Panc1 (cell line): ENCODE measurements around the gene GH2. TPM values are rescaled to one million over a fixed set of nuclear protein-coding genes. Genes with fewer than 3 reads are reported as not detected.
A peak's percentile ranks its signal among the peaks of the same experiment; 100 is the strongest.

Source experiments
- ATAC-seq: fragments of 200-7000 bp; cut with Tn5 transposase; 2 replicates; pipeline ENCODE4 v1.9.1; 2020; ENCODE audit warnings: mild to moderate bottlenecking, moderate library complexity
- BruUV-seq: library from RNA; stranded (reverse); fragments of 400-500 nt; replicated peaks from 2 replicates; lab custom pipeline; 2021; lab: Mats Ljungman, UMichigan
- CTCF ChIA-PET: fragments of 300-600 bp; sonication (Branson Sonifier 250); formaldehyde crosslinking; loops from one replicate; lab custom pipeline; 2022; ENCODE audit warnings: antibody characterized with exemption; lab: Charles Lee
- POLR2A ChIA-PET: fragments of 300-600 bp; sonication (Branson Sonifier 250); formaldehyde crosslinking; loops from one replicate; lab custom pipeline; 2022; ENCODE audit warnings: antibody characterized with exemption; lab: Charles Lee
- DNase-seq: peaks from one replicate; pipeline ENCODE4 v3.0.0-alpha.2; 2010; ENCODE audit warnings: low read depth, low spot score
- H3K27ac ChIP-seq: 2 replicates; pipeline ENCODE4 v1.5.1; 2011; ENCODE audit warnings: mild to moderate bottlenecking, low read length, inconsistent platforms
- H3K27me3 ChIP-seq: fragments of 200-500 bp; sonication (Bioruptor generic); 2 replicates; pipeline ENCODE4 v1.6.0; 2014; ENCODE audit warnings: low read length, inconsistent platforms; ENCODE audit not compliant: control insufficient read depth, insufficient read depth
- H3K36me3 ChIP-seq: fragments of 200-500 bp; sonication (Bioruptor generic); 2 replicates; pipeline ENCODE4 v1.5.1; 2014; ENCODE audit warnings: inconsistent platforms, mild to moderate bottlenecking, low read length, moderate library complexity; ENCODE audit not compliant: control insufficient read depth, insufficient read depth
- H3K4me1 ChIP-seq: 2 replicates; pipeline ENCODE4 v1.5.1; 2011; ENCODE audit warnings: inconsistent platforms, mild to moderate bottlenecking, low read length, moderate library complexity; ENCODE audit not compliant: control insufficient read depth, insufficient read depth
- H3K4me3 ChIP-seq, 2 experiments: 2 replicates each; pipeline ENCODE4 v1.5.1; 2011 to 2012; ENCODE audit warnings: low read depth in 2 of 2, low read length in 2 of 2, mild to moderate bottlenecking in 2 of 2, inconsistent platforms in 1 of 2, moderate library complexity in 1 of 2
- H3K9me3 ChIP-seq: fragments of 200-500 bp; sonication (Bioruptor generic); 2 replicates; pipeline ENCODE4 v1.5.1; 2014; ENCODE audit warnings: low read depth, mild to moderate bottlenecking, inconsistent platforms, low read length, moderate library complexity; ENCODE audit not compliant: control insufficient read depth, insufficient read depth
- CTCF ChIP-seq: fragments of 450-650 bp; IDR thresholded peaks from 2 replicates; pipeline ENCODE4 v1.5.1; 2017; ENCODE audit warnings: mild to moderate bottlenecking
- POLR2AphosphoS5 ChIP-seq: IDR thresholded peaks from 2 replicates; pipeline ENCODE4 v1.6.1; 2012; ENCODE audit warnings: mild to moderate bottlenecking, low read depth, low read length, moderate library complexity
- SIN3A ChIP-seq: IDR thresholded peaks from 2 replicates; pipeline ENCODE4 v1.6.1; 2012; ENCODE audit warnings: low read depth, mild to moderate bottlenecking, low read length, moderate library complexity, borderline replicate concordance; ENCODE audit not compliant: insufficient read depth
- TCF7L2 ChIP-seq: IDR thresholded peaks from 2 replicates; pipeline ENCODE4 v1.6.1; 2011; ENCODE audit warnings: mild to moderate bottlenecking, low read depth, low read length, inconsistent platforms
- in situ Hi-C: cut with HindIII; loops from 2 replicates; pipeline ENCODE4 v1.10.0; 2016; ENCODE audit warnings: low sequenced_read_pairs, low pct_unique_long_range_greater_than_20kb
- intact Hi-C: fragments of 100-400 bp; cut with micrococcal nuclease; formaldehyde crosslinking; loops from one replicate; pipeline ENCODE4 v1.10.0; 2022; ENCODE audit not compliant: unreplicated experiment
- total RNA-seq: library from RNA; stranded (reverse); gene quantifications from one replicate; pipeline ENCODE4 v1.2.1, GENCODE V29; 2021; ENCODE audit not compliant: unreplicated experiment
- TF ChIP-seq, protein P1 (sequence below), 2 experiments: IDR thresholded peaks; 2 replicates each; pipeline ENCODE4 v1.6.1; 2011 to 2012; ENCODE audit warnings: low read depth in 2 of 2, control low read depth in 1 of 2, low read length in 1 of 2, mild to moderate bottlenecking in 1 of 2, moderate library complexity in 1 of 2; ENCODE audit not compliant: insufficient read depth in 1 of 2

Gene GH2
- total RNA-seq, 1 experiment from 2014 or later = not detected

GRCh38 chr17:63831505-63831904 is 50.2 kb downstream of the GH2 start:
- Histone ChIP-seq H3K27me3 (no peaks in the 10 kb centered on the region), H3K27ac (no peak overlapping the region), H3K36me3 (peaks cover 31% of the 10 kb centered on the region), H3K9me3 (no peaks in the 10 kb centered on the region), H3K4me1 (peaks cover 13% of the 10 kb centered on the region), H3K4me3 (no peak overlapping the region)
- no TSS peak for BruUV-seq
- POLR2A ChIA-PET = no interaction called here
- no peak for TF ChIP-seq CTCF
- no peak for TF ChIP-seq TCF7L2
- TF ChIP-seq, protein P1, sequence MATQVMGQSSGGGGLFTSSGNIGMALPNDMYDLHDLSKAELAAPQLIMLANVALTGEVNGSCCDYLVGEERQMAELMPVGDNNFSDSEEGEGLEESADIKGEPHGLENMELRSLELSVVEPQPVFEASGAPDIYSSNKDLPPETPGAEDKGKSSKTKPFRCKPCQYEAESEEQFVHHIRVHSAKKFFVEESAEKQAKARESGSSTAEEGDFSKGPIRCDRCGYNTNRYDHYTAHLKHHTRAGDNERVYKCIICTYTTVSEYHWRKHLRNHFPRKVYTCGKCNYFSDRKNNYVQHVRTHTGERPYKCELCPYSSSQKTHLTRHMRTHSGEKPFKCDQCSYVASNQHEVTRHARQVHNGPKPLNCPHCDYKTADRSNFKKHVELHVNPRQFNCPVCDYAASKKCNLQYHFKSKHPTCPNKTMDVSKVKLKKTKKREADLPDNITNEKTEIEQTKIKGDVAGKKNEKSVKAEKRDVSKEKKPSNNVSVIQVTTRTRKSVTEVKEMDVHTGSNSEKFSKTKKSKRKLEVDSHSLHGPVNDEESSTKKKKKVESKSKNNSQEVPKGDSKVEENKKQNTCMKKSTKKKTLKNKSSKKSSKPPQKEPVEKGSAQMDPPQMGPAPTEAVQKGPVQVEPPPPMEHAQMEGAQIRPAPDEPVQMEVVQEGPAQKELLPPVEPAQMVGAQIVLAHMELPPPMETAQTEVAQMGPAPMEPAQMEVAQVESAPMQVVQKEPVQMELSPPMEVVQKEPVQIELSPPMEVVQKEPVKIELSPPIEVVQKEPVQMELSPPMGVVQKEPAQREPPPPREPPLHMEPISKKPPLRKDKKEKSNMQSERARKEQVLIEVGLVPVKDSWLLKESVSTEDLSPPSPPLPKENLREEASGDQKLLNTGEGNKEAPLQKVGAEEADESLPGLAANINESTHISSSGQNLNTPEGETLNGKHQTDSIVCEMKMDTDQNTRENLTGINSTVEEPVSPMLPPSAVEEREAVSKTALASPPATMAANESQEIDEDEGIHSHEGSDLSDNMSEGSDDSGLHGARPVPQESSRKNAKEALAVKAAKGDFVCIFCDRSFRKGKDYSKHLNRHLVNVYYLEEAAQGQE (IDR thresholded peaks at IDR 0.05; ENCODE audit: insufficient read depth in 1 of 2, low read depth in 2 of 2, low read length in 1 of 2) = no peak
- TF ChIP-seq POLR2AphosphoS5 = no peak
- no peak for TF ChIP-seq SIN3A
- no peak for DNase-seq
- ATAC-seq = no peak
- in situ Hi-C loops (no loop called here), intact Hi-C loops (no loop called here)
- CTCF ChIA-PET = no interaction called here

DNA sequence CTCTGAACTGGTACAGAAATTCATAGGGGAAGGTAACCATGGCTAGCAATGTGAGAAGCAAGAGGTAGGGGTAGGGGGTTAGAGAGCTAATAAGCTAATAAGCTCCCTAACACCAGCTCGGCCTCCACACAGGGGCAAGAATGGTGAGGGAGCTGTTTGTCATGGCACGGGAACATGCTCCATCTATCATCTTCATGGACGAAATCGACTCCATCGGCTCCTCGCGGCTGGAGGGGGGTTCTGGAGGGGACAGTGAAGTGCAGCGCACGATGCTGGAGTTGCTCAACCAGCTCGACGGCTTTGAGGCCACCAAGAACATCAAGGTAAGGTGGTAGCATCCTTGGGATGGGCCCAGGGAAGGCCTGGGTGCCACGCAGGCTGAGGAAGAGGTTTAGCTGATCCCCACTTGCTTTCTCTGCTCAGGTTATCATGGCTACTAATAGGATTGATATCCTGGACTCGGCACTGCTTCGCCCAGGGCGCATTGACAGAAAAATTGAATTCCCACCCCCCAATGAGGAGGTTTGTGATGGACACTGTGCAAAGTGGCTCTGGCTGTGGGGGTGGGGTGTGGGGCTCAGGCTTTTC is 50.7 kb downstream of the GH2 start:
- in situ Hi-C loops = no loop called here
- TF ChIP-seq, protein P1 (IDR thresholded peaks at IDR 0.05; ENCODE audit: insufficient read depth in 1 of 2, low read depth in 2 of 2, low read length in 1 of 2) = no peak
- TF ChIP-seq POLR2AphosphoS5 (no peak; the same call in 1 of the 2 replicates), CTCF (no peak), SIN3A (no peak), TCF7L2 (no peak)
- POLR2A ChIA-PET = interaction anchor here (1.2 kb wide), 1 partner anchor 58 kb away, joined by 3 read pairs; no protein-coding TSS in a partner anchor
- DNase-seq (no peak), ATAC-seq (no peak)
- CTCF ChIA-PET = no interaction called here
- intact Hi-C loops = no loop called here
- no peak overlapping the region for H3K27ac ChIP-seq
- no peak overlapping the region for H3K4me3 ChIP-seq
- no peaks in the 10 kb centered on the region for H3K9me3 ChIP-seq
- H3K4me1 ChIP-seq = peaks cover 13% of the 10 kb centered on the region
- BruUV-seq = TSS peak; percentile 90
- H3K27me3 ChIP-seq = no peaks in the 10 kb centered on the region
- peaks cover 35% of the 10 kb centered on the region for H3K36me3 ChIP-seq
